ENCODE measurements around the gene GARIN5B. TPM values are rescaled to one million over a fixed set of nuclear protein-coding genes. Genes with fewer than 3 reads are reported as not detected.

GARIN5B gene
- total RNA-seq, 2 donors from 2014 or later, result not detected

DNA sequence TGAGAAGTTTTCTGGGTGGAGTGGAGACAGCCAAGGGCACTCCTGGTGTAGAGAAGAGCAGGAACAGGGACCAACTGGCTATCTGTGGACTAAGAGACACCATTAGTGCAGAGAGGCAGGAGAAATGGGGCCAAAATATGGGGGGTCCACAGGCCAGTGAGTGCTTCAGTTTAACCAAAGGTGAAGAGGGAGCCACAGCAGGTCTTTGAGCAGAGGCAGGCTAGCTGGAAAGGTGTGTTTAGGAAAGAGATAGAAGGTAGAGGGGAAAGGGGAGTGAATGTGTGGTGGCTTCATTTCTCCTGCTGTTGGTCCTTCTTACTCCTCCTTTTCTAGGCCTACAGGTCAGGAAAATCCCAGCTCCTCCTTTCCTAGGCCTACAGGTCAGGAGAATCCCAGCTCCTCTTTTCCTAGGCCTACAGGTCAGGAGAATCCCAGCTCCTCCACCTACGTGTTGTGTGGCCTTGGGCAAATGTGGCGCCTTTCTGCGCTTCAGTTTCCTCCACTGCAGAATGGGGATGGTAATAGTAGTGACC, 19.5 kb upstream of the GARIN5B start:
- DNase-seq, result no peak
- Histone ChIP-seq H3K27ac (no peak overlapping the region), H3K4me3 (no peak overlapping the region), H3K9me3 (no peaks in the 10 kb centered on the region), H3K27me3 (no peaks in the 10 kb centered on the region), H3K4me1 (peaks cover 13% of the 10 kb centered on the region), H3K9ac (ENCODE audit: low read depth in 2 of 2, low read length in 2 of 2) (peak overlapping the region in 1 of 2 donors; percentile 6), H3K36me3 (peaks cover 4% of the 10 kb centered on the region)
- intact Hi-C loops (cut with DNase I), result loop anchor here (2.0 kb wide), 1 partner anchor 80 kb away; no protein-coding TSS in a partner anchor
- TF ChIP-seq, protein P1, sequence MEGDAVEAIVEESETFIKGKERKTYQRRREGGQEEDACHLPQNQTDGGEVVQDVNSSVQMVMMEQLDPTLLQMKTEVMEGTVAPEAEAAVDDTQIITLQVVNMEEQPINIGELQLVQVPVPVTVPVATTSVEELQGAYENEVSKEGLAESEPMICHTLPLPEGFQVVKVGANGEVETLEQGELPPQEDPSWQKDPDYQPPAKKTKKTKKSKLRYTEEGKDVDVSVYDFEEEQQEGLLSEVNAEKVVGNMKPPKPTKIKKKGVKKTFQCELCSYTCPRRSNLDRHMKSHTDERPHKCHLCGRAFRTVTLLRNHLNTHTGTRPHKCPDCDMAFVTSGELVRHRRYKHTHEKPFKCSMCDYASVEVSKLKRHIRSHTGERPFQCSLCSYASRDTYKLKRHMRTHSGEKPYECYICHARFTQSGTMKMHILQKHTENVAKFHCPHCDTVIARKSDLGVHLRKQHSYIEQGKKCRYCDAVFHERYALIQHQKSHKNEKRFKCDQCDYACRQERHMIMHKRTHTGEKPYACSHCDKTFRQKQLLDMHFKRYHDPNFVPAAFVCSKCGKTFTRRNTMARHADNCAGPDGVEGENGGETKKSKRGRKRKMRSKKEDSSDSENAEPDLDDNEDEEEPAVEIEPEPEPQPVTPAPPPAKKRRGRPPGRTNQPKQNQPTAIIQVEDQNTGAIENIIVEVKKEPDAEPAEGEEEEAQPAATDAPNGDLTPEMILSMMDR (IDR thresholded peaks at IDR 0.05), result no peak

DNA sequence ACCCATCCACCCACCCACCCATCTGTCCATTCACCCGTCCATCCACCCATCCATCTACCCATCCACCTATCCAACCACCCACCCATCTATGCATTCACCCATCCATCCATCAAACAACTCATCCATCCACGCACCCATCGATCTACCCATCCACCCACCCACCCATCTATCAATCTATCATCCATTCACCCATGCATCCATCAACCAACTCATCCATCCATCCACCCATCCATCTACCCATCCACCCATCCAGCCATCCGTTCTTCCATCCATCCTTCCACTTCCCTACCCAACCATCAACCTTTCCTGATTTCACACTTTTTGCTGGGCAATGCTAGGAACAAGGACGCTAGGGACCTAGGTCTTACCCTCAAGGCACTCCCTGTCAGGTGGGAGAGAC, 19.0 kb upstream of the GARIN5B start:
- intact Hi-C loops (cut with DNase I), result loop anchor here (2.0 kb wide), 1 partner anchor 79 kb away; no protein-coding TSS in a partner anchor
- Histone ChIP-seq H3K9me3 (no peaks in the 10 kb centered on the region), H3K4me3 (no peak overlapping the region), H3K27me3 (no peaks in the 10 kb centered on the region), H3K4me1 (peaks cover 7% of the 10 kb centered on the region), H3K27ac (no peak overlapping the region), H3K36me3 (no peaks in the 10 kb centered on the region), H3K9ac (ENCODE audit: low read depth in 2 of 2, low read length in 2 of 2) (no peak overlapping the region)
- TF ChIP-seq, protein P1 (IDR thresholded peaks at IDR 0.05), result no peak
- no peak for DNase-seq

GRCh38 chr19:55379174-55379573, 16.1 kb upstream of the GARIN5B start:
- H3K4me1 ChIP-seq, result no peaks in the 10 kb centered on the region
- TF ChIP-seq, protein P1 (IDR thresholded peaks at IDR 0.05), result no peak
- H3K9me3 ChIP-seq, result no peaks in the 10 kb centered on the region
- H3K27me3 ChIP-seq, result peaks cover 2% of the 10 kb centered on the region
- H3K4me3 ChIP-seq, result no peak overlapping the region
- no peak overlapping the region for H3K27ac ChIP-seq
- DNase-seq, result no peak
- intact Hi-C loops (cut with DNase I), result no loop called here
- no peaks in the 10 kb centered on the region for H3K36me3 ChIP-seq
- no peak overlapping the region for H3K9ac ChIP-seq (ENCODE audit: low read depth in 2 of 2, low read length in 2 of 2)

- intact Hi-C loops (cut with DNase I), result no loop called here
Measured at GRCh38 chr19:55377356-55378131, 14.5 kb upstream of the GARIN5B start.

GRCh38 chr19:55376241-55376933, 13.3 kb upstream of the GARIN5B start, which contains the start of gene TMEM190:
Gene TMEM190, plus strand, starts transcription at chr19:55376826. Its CDS starts 28 bp downstream, at chr19:55376854.
- Histone ChIP-seq H3K36me3 (no peaks in the 10 kb centered on the region), H3K4me1 (no peaks in the 10 kb centered on the region), H3K9ac (ENCODE audit: low read depth in 2 of 2, low read length in 2 of 2) (no peak within 1 kb of the TSS), H3K27me3 (peaks cover 21% of the 10 kb centered on the region), H3K27ac (no peak within 1 kb of the TSS), H3K4me3 (no peak within 1 kb of the TSS), H3K9me3 (no peaks in the 10 kb centered on the region)
- intact Hi-C loops (cut with DNase I), result no loop called here
- TF ChIP-seq, protein P1 (IDR thresholded peaks at IDR 0.05), result no peak
- no peak for DNase-seq

More at GRCh38 chr19:55377356-55378131, 14.5 kb upstream of the GARIN5B start:
- Histone ChIP-seq H3K9ac (ENCODE audit: low read depth in 2 of 2, low read length in 2 of 2) (no peak overlapping the region), H3K4me3 (no peak overlapping the region), H3K4me1 (no peaks in the 10 kb centered on the region), H3K9me3 (no peaks in the 10 kb centered on the region), H3K27me3 (peaks cover 9% of the 10 kb centered on the region), H3K27ac (no peak overlapping the region), H3K36me3 (no peaks in the 10 kb centered on the region)
- DNase-seq, result no peak
- TF ChIP-seq, protein P1 (IDR thresholded peaks at IDR 0.05), result no peak

Data from colonic mucosa (tissue), 4 donors.